ENCODE data around the gene PGM1.
"Not testable (repeated sequence)": the region's sequence is repeated elsewhere in the genome, so short reads cannot be mapped to it uniquely, and the experiment has no call there.

Gene PGM1

GRCh38 chr1:63557365-63557987, 35.7 kb upstream of the PGM1 start:
- peak; percentile 72 for TF ChIP-seq CTCF (IDR thresholded peaks at IDR 0.05; ENCODE audit: low read length, missing control alignments)
- H3K4me3 ChIP-seq (replicated peaks; ENCODE audit: low read depth, low read length), result no peak overlapping the region

GRCh38 chr1:63559357-63559756, 33.9 kb upstream of the PGM1 start:
- no peak for DNase-seq (ENCODE audit: low read depth)
- TF ChIP-seq CTCF (IDR thresholded peaks at IDR 0.05; ENCODE audit: low read length, missing control alignments), result no peak

More at GRCh38 chr1:63557365-63557987, 35.7 kb upstream of the PGM1 start:
- peak; percentile 63 for DNase-seq (ENCODE audit: low read depth)

GRCh38 chr1:63563745-63564144, 29.5 kb upstream of the PGM1 start:
- TF ChIP-seq CTCF (IDR thresholded peaks at IDR 0.05; ENCODE audit: low read length, missing control alignments), result no peak
- H3K4me3 ChIP-seq (replicated peaks; ENCODE audit: low read depth, low read length), result no peak overlapping the region
- no peak for DNase-seq (ENCODE audit: low read depth)

More at GRCh38 chr1:63559357-63559756, 33.9 kb upstream of the PGM1 start:
- H3K4me3 ChIP-seq (replicated peaks; ENCODE audit: low read depth, low read length), result no peak overlapping the region

GRCh38 chr1:63569068-63569467, 24.1 kb upstream of the PGM1 start:
- DNase-seq (ENCODE audit: low read depth), result no peak
- no peak overlapping the region for H3K4me3 ChIP-seq (replicated peaks; ENCODE audit: low read depth, low read length)
- no peak for TF ChIP-seq CTCF (IDR thresholded peaks at IDR 0.05; ENCODE audit: low read length, missing control alignments)

GRCh38 chr1:63569640-63570316, 23.4 kb upstream of the PGM1 start:
- DNase-seq (ENCODE audit: low read depth), result no peak
- no peak for TF ChIP-seq CTCF (IDR thresholded peaks at IDR 0.05; ENCODE audit: low read length, missing control alignments)
- H3K4me3 ChIP-seq (replicated peaks; ENCODE audit: low read depth, low read length), result no peak overlapping the region

- not testable (repeated sequence) for DNase-seq (ENCODE audit: low read depth); H3K4me3 ChIP-seq (replicated peaks; ENCODE audit: low read depth, low read length)
These were observed 20.5 kb upstream of the PGM1 start for GRCh38 chr1:63572686-63573085.

- H3K4me3 ChIP-seq (replicated peaks; ENCODE audit: low read depth, low read length), result not testable (repeated sequence)
- DNase-seq (ENCODE audit: low read depth), result peak; percentile 10
These were observed 18.9 kb upstream of the PGM1 start for GRCh38 chr1:63574203-63574796.
